ACHN (cell line): ENCODE measurements around the gene NAB1.

Experiments
- DNase-seq: peaks from one replicate; pipeline ENCODE4 v3.0.0-alpha.2; 2015
- in situ Hi-C: cut with HindIII; loops from 2 replicates; pipeline ENCODE4 v1.10.0; 2017; ENCODE audit warnings: low sequenced_read_pairs, low pct_ligation_motif_present, low pct_unique_long_range_greater_than_20kb

The NAB1 gene

GRCh38 chr2:190723397-190724090 is 74.7 kb downstream of the NAB1 start:
- no peak for DNase-seq
- in situ Hi-C loops, result no loop called here

- no peak for DNase-seq
- in situ Hi-C loops, result no loop called here
Observed at GRCh38 chr2:190726255-190726654, 77.4 kb downstream of the NAB1 start.

DNA sequence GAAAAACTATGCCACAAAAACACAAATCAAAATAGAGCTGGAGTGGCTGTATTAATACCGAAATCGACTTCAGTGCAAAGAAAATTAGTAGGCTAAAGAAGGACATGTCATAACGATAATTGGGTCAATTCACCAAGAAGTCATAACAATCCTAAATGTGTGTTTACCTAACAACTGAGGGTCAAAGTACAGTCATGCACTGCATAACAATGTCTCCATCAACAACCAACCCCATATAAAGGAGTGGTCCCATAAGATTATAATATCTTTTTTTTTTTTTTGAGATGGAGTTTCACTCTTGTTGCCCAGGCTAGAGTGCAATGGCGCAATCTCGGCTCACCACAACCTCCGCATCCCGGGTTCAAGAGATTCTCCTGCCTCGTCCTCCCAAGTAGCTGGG is 87.5 kb downstream of the NAB1 start:
- in situ Hi-C loops, result no loop called here
- DNase-seq, result no peak

DNA sequence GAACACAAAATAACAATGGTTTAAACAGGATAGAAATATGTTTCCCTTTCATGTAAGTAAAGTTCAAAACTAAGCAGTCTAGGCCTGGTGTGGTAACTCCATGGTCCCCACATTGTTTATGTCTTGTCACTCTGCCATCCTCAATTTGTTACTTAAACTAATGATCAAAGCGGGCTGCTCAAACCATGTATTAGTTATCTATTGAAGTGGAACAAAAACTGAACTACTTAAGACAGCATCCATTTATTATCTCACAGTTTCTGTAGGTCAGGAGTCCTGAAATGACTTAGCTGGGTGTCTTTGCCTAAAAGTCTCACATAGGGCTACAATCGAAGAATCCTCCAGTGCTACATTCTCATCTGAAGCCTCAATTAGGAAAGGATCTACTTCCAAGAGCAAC is 91.6 kb downstream of the NAB1 start:
- in situ Hi-C loops, result no loop called here
- no peak for DNase-seq
